Forelimb muscle (tissue), 1 donor: Measurements from ENCODE around the gene PCSK1N. TPM values are rescaled to one million over a fixed set of nuclear protein-coding genes. Genes with fewer than 3 reads are reported as not detected.
"Not testable (repeated sequence)": the region's sequence is repeated elsewhere in the genome, so short reads cannot be mapped to it uniquely, and the experiment has no call there.

Experiments
- DNase-seq: peaks from one replicate; pipeline ENCODE4 v3.0.0-alpha.2; 2013; ENCODE audit warnings: low read depth
- polyA plus RNA-seq: library from polyadenylated mRNA; unstranded; fragments of 120-200 nt; gene quantifications from one replicate; pipeline ENCODE4 v1.2.1, GENCODE V29; 2013; ENCODE audit not compliant: insufficient read length

The PCSK1N gene
- polyA plus RNA-seq, 1 donor: not detected

DNA sequence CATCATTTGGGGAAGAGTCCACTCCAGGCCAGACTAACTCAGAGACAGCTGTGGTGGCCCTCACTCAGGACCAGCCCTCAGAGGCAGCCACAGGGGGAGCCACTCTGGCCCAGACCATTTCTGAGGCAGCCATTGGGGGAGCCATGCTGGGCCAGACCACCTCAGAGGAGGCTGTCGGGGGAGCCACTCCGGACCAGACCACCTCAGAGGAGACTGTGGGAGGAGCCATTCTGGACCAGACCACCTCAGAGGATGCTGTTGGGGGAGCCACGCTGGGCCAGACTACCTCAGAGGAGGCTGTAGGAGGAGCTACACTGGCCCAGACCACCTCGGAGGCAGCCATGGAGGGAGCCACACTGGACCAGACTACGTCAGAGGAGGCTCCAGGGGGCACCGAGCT, 12.4 kb downstream of the PCSK1N start:
- DNase-seq: no peak

DNA sequence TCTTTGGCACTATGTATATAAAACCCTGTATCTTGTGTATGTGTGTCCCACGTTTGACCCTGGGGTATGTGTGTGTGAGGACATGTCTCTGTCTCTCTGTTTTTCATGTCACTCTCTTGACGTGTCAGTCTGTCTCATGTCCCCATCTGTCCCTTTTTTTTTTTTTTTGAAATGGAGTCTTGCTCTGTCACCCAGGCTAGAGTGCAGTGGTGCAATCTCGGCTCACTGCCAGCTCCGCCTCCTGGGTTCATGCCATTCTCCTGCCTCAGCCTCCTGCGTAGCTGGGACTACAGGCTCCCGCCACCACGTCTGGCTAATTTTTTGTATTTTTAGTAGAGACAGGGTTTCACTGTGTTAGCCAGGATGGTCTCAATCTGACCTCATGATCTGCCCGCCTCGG, 16.0 kb downstream of the PCSK1N start:
- DNase-seq: not testable (repeated sequence)

DNA sequence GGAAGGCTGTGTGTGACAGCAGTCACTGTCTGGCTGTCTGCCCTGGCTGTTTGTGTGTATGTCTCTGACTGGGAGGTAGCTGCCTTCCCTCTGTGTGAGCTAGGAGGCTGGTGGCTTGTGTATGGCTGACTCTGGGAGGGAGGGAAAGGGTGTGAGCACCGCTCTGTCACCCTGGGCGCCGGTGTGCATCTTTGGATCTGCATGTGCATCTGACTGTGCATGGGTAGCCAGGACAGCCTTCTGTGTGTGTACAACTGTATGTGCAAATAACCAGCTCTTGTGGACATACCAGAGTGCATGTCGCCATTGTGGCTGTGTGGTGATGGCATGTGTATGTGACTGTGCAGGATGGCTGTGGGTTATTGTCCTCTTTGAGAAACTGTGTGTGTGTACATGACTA, 16.5 kb downstream of the PCSK1N start:
- no peak for DNase-seq

GRCh38 chrX:48818098-48818497, 17.3 kb downstream of the PCSK1N start:
- DNase-seq: no peak

GRCh38 chrX:48816014-48816810, 19.2 kb downstream of the PCSK1N start:
- DNase-seq: no peak

DNA sequence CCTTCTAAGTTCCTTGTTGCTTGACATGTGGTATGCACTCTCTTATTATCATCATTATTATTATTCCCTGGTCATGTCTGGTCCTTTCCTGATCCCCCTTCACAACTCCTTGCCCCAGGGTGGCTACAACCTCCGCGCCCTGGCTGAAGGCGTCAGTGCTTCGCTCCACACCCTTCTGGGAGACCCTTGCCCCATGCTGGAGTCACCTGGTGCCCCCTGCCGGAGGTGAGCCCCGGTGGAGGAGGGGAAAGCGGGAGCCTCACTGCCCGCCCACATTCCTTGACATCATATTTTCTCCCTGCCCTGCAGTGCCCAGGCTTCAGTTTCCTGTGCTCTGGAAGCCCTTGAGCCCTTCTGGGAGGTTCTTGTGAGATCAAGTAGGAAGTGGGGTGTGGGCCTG, 20.1 kb downstream of the PCSK1N start:
- DNase-seq: no peak

DNA sequence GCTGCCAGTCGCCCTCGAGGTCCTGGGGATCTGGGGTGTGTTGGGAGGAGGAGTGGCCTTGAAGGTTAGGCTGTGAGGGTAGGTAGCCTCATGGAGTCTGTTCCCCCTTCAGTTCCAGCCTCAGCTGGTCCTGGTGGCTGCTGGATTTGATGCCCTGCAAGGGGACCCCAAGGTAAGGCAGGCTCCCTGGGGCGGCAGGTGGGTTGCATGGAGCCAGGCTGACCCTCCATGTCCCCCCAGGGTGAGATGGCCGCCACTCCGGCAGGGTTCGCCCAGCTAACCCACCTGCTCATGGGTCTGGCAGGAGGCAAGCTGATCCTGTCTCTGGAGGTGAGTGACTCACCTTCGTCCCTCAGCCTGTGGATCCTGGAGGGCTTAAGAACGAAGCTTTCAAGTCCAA, 20.7 kb downstream of the PCSK1N start:
- DNase-seq: no peak

GRCh38 chrX:48813644-48814043, 21.8 kb downstream of the PCSK1N start:
- no peak for DNase-seq

GRCh38 chrX:48806081-48806480, 29.3 kb downstream of the PCSK1N start:
- no peak for DNase-seq

GRCh38 chrX:48802905-48803200, 32.6 kb downstream of the PCSK1N start:
- no peak for DNase-seq

GRCh38 chrX:48802089-48802904, 33.1 kb downstream of the PCSK1N start:
- DNase-seq: peak; percentile 45

DNA sequence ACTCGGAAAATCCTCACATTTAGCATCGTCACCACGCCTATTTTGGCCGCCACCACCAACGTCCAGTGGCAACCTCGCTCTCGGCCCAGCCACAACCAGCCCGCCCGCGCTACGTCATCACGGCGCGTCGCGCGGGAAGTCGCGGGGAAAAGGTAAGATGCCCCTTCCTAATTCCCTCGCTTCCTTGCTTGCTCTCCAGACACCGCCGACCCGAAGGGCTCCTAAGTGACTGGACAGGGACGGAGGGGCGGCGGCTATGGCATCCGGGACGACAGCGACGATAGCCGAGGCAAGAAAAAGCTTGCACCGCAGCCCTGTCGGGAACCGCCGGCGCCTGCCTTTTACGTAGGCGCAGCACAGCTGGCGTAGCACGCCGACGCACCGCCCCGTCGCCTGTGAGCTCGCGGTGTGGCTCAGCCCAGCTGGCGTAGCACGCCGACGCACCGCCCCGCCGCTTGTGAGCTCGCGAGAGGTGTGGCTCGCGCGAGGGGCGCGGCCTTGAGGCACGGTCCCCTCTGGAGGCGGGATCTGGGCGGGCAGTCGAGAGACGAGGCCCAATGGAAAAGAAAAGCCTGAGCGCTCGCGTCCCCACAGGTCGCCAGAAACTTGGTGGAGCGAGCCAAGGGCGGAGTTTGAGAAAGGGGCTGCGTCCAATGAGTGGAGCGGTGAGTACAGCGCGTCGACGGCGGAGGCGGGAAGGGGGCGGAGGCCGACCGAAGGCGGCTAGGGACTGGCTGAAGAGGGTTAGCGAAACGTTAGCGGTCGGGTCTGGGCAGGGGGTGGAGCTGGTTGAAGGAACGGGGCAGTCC, 33.9 kb downstream of the PCSK1N start, which contains the start of gene HDAC6:
Gene HDAC6 (plus strand): TSS at position 788 of the 809 bp plus-strand sequence. CDS start 626 bp downstream, outside the sequence.
- peak; percentile 91 for DNase-seq

GRCh38 chrX:48800574-48801279, 34.7 kb downstream of the PCSK1N start:
- DNase-seq: no peak

- DNase-seq: no peak
Observed at GRCh38 chrX:48798318-48798717, 37.1 kb downstream of the PCSK1N start.

DNA sequence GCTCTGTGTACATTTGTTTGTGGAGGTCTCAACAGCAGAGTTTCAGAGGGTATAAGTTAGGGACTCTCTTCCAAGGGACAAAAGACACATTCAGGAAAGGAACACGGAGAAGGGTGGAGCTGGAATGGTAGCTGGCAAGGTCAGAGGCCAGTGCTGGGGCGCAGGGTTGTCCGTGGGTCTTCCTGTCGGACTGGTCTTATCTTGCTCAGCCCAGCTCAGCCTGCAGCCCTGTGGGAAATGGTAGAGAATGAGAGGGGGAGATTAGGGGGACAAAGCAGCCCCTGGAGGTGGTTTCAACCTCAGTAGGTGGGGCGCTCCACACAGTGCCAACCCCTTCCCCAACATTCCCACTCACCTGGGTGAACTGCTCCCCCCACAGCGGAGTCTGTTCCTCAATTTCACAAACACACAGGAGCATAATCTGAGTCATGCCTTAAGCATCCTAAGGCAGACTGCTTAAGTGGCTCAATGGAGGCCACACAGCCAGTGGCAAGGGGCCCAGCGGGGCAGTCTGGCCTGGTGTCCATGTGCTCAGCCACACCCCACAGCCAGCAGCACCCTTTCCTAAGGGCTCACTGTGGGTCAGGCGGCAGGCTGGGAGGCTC, 40.4 kb downstream of the PCSK1N start:
- no peak for DNase-seq

DNA sequence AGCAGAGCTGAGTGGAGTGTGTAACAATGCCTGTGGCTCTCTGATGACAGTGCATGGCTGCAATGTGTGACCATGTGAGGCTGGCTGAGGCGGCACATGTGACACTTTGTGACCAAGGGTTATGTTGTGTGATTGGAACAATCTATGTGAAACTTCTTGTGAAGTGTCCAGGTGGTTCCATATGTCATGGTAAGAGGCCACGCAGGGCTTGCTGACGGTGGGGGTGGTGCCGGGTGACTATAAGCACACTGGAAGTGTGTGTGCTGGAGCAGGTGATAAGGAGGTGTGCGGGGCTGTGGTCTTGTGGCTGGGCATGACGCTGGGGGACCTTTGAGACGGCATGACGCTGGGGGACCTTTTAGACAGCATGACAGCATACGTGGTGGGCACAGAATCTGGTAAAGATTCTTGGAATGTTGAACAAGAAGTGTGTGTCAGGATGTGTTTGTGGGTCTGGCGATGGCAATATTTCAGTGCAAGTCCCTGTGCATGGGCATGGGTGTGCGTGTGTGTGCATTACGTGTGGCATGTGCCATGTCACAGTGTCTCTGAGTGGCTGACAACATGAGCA, 41.0 kb downstream of the PCSK1N start:
- no peak for DNase-seq

DNA sequence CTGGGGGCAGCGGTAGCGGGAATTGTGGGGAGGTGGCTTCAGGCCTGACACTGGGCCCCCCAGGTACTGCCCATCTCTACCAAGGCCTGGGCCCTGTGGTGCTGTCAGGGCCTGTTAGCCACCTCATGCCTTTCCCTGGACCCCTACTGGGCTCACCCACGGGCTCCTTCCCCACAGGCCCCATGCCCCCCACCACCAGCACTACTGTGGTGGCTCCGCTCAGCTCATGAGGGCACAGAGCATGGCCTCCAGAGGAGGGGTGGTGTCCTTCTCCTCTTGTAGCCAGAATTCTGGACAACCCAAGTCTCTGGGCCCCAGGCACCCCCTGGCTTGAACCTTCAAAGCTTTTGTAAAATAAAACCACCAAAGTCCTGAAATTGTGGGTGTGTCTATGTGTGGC, 41.5 kb downstream of the PCSK1N start:
- DNase-seq: no peak

DNA sequence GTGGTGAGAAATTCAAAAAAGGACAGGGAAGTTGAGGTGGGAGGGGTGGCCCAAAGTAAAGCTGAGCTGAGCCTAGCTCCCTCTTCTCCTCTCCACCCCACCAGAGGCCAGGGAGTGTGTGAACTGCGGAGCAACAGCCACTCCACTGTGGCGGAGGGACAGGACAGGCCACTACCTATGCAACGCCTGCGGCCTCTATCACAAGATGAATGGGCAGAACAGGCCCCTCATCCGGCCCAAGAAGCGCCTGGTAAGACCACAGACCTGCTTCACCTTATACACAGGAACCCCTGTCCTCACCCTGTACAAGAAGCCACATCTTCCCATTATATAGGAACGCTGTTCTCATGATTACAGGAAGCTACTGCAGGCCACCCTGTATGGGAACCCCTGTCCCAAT, 43.2 kb downstream of the PCSK1N start:
- DNase-seq: no peak

GRCh38 chrX:48791063-48791820, 44.2 kb downstream of the PCSK1N start:
- DNase-seq: no peak

GRCh38 chrX:48790477-48790876, 44.9 kb downstream of the PCSK1N start:
- DNase-seq: no peak
